ENCODE measurements around the gene CDC73. TPM values are rescaled to one million over a fixed set of nuclear protein-coding genes. Genes with fewer than 3 reads are reported as not detected.
A peak's percentile ranks its signal among the peaks of the same experiment; 100 is the strongest.
"Not testable (repeated sequence)": the region's sequence is repeated elsewhere in the genome, so short reads cannot be mapped to it uniquely, and the experiment has no call there.

CDC73 gene
- polyA plus RNA-seq, 1 donor = 26.2 TPM

GRCh38 chr1:193179094-193179493 lies 57.3 kb downstream of the CDC73 start:
- no peak for DNase-seq (ENCODE audit: low read depth)

GRCh38 chr1:193181536-193181935 lies 59.7 kb downstream of the CDC73 start:
- DNase-seq (ENCODE audit: low read depth) = no peak

GRCh38 chr1:193181985-193182384 lies 60.2 kb downstream of the CDC73 start:
- no peak for DNase-seq (ENCODE audit: low read depth)

- DNase-seq (ENCODE audit: low read depth) = peak; percentile 24
Observed at GRCh38 chr1:193183019-193183627, 61.3 kb downstream of the CDC73 start.

- DNase-seq (ENCODE audit: low read depth) = no peak
Observed at GRCh38 chr1:193184776-193185175, 62.9 kb downstream of the CDC73 start.

- DNase-seq (ENCODE audit: low read depth) = no peak
Observed at GRCh38 chr1:193185211-193185610, 63.4 kb downstream of the CDC73 start.

GRCh38 chr1:193185901-193186731 lies 64.3 kb downstream of the CDC73 start, which contains the start of gene B3GALT2:
Gene B3GALT2, minus strand, starts transcription at chr1:193186613. Its CDS starts 5,051 bp downstream, at chr1:193181562.
- peak; percentile 74 for DNase-seq (ENCODE audit: low read depth)

- DNase-seq (ENCODE audit: low read depth) = no peak
Observed at GRCh38 chr1:193187114-193187513, 65.3 kb downstream of the CDC73 start.

GRCh38 chr1:193188915-193189314 lies 67.1 kb downstream of the CDC73 start:
- DNase-seq (ENCODE audit: low read depth) = not testable (repeated sequence)

- no peak for DNase-seq (ENCODE audit: low read depth)
Observed at GRCh38 chr1:193189442-193190095, 67.7 kb downstream of the CDC73 start.

GRCh38 chr1:193190096-193190744 lies 68.4 kb downstream of the CDC73 start:
- no peak for DNase-seq (ENCODE audit: low read depth)

- no peak for DNase-seq (ENCODE audit: low read depth)
Observed at GRCh38 chr1:193192586-193192985, 70.8 kb downstream of the CDC73 start.

GRCh38 chr1:193199940-193200339 lies 78.1 kb downstream of the CDC73 start:
- DNase-seq (ENCODE audit: low read depth) = no peak

- no peak for DNase-seq (ENCODE audit: low read depth)
Observed at GRCh38 chr1:193201021-193201420, 79.2 kb downstream of the CDC73 start.

- no peak for DNase-seq (ENCODE audit: low read depth)
Observed at GRCh38 chr1:193210996-193211395, 89.2 kb downstream of the CDC73 start.

GRCh38 chr1:193211539-193211938 lies 89.7 kb downstream of the CDC73 start:
- no peak for DNase-seq (ENCODE audit: low read depth)

GRCh38 chr1:193212637-193213036 lies 90.8 kb downstream of the CDC73 start:
- no peak for DNase-seq (ENCODE audit: low read depth)

- DNase-seq (ENCODE audit: low read depth) = no peak
Observed at GRCh38 chr1:193213998-193214397, 92.2 kb downstream of the CDC73 start.

GRCh38 chr1:193216920-193217319 lies 95.1 kb downstream of the CDC73 start:
- DNase-seq (ENCODE audit: low read depth) = no peak

- no peak for DNase-seq (ENCODE audit: low read depth)
Observed at GRCh38 chr1:193219391-193219790, 97.6 kb downstream of the CDC73 start.

- DNase-seq (ENCODE audit: low read depth) = no peak
Observed at GRCh38 chr1:193221651-193222050, 99.8 kb downstream of the CDC73 start.

GRCh38 chr1:193222056-193222615 lies 100.3 kb downstream of the CDC73 start:
- DNase-seq (ENCODE audit: low read depth) = no peak
